Natural killer cell (primary cell): ENCODE results near the gene GRIK1. TPM values are rescaled to one million over a fixed set of nuclear protein-coding genes. Genes with fewer than 3 reads are reported as not detected.

ENCODE experiments used
- ATAC-seq, 3 donors: fragments of 150-1000 bp in 2 of 3; fragments of 200-7000 bp in 1 of 3; cut with Tn5 transposase; 1 replicate in 1 of 3; 2 replicates in 2 of 3; pipeline ENCODE4 v1.10.0; 2021; ENCODE audit warnings: mild to moderate bottlenecking in 2 of 3, moderate library complexity in 2 of 3
- DNase-seq, 2 donors: peaks; one replicate each; pipeline versions ENCODE4 v3.0.0 to v3.0.0-alpha.2; 2013 to 2021; ENCODE audit warnings: mixed read lengths in 1 of 2
- H3K27ac ChIP-seq: one replicate; pipeline ENCODE4 v1.5.1; 2013; ENCODE audit warnings: mild to moderate bottlenecking, low read length
- H3K27me3 ChIP-seq: one replicate; pipeline ENCODE4 v1.6.1; 2013; ENCODE audit warnings: low read length; ENCODE audit not compliant: control insufficient read depth, insufficient read depth
- H3K36me3 ChIP-seq: one replicate; pipeline ENCODE4 v1.6.1; 2013; ENCODE audit warnings: low read length; ENCODE audit not compliant: control insufficient read depth, insufficient read depth
- H3K4me1 ChIP-seq: one replicate; pipeline ENCODE4 v1.6.1; 2013; ENCODE audit warnings: low read length; ENCODE audit not compliant: control insufficient read depth, insufficient read depth
- H3K4me3 ChIP-seq: one replicate; pipeline ENCODE4 v1.5.1; 2013; ENCODE audit warnings: low read length
- H3K9me3 ChIP-seq: one replicate; pipeline ENCODE4 v1.6.1; 2013; ENCODE audit warnings: low read length; ENCODE audit not compliant: control insufficient read depth, insufficient read depth
- H3K27ac Mint-ChIP-seq, 2 donors: one replicate each; pipeline ENCODE4 v1.8.0; 2022; ENCODE audit warnings: mild to moderate bottlenecking in 2 of 2, mixed read lengths in 2 of 2, moderate library complexity in 1 of 2
- H3K27me3 Mint-ChIP-seq, 2 donors: one replicate each; pipeline ENCODE4 v1.8.0; 2022; ENCODE audit warnings: low read depth in 2 of 2, mixed read lengths in 2 of 2
- H3K36me3 Mint-ChIP-seq: one replicate; pipeline ENCODE4 v1.8.0; 2022; ENCODE audit warnings: mixed read lengths
- H3K4me1 Mint-ChIP-seq, 2 donors: one replicate each; pipeline ENCODE4 v1.8.0; 2022; ENCODE audit warnings: mixed read lengths in 2 of 2
- H3K4me3 Mint-ChIP-seq: one replicate; pipeline ENCODE4 v1.8.0; 2022; ENCODE audit warnings: mild to moderate bottlenecking, moderate library complexity, mixed read lengths
- H3K9me3 Mint-ChIP-seq, 2 donors: one replicate each; pipeline ENCODE4 v1.8.0; 2022; ENCODE audit warnings: mixed read lengths in 2 of 2
- WGBS: methylation state at CpG from one replicate; pipeline ENCODE4 v1.1.7; 2013; ENCODE audit warnings: missing lambda C conversion rate; ENCODE audit not compliant: insufficient coverage; 5-methylcytosine and 5-hydroxymethylcytosine counted together
- intact Hi-C: fragments of 100-400 bp; cut with micrococcal nuclease; formaldehyde crosslinking; loops from one replicate; pipeline ENCODE4 v1.14.2; 2022
- total RNA-seq, 4 donors: library from RNA; stranded (reverse); fragments of 120-200 nt in 1 of 4; gene quantifications; one replicate each; pipeline versions ENCODE4 v1.2.3 to v1.2.4, GENCODE V29; 2013 to 2022
- TF ChIP-seq, protein P1 (sequence below): fragments of 200-600 bp; IDR thresholded peaks from one replicate; pipeline ENCODE4 v1.8.0; 2022; ENCODE audit warnings: antibody characterized with exemption

Gene GRIK1
- total RNA-seq, 3 donors from 2014 or later (not counting 1 experiment from before 2014, with no cell fraction given): not detected

GRCh38 chr21:29557200-29557599, 382.6 kb downstream of the GRIK1 start:
- intact Hi-C loops: no loop called here
- no peak overlapping the region for H3K27ac Mint-ChIP-seq
- Histone ChIP-seq H3K4me1 (no peaks in the 10 kb centered on the region), H3K27ac (no peak overlapping the region), H3K9me3 (no peaks in the 10 kb centered on the region), H3K36me3 (no peaks in the 10 kb centered on the region), H3K27me3 (no peaks in the 10 kb centered on the region), H3K4me3 (no peak overlapping the region)
- no peaks in the 10 kb centered on the region for H3K9me3 Mint-ChIP-seq
- no peaks in the 10 kb centered on the region for H3K27me3 Mint-ChIP-seq
- TF ChIP-seq, protein P1, sequence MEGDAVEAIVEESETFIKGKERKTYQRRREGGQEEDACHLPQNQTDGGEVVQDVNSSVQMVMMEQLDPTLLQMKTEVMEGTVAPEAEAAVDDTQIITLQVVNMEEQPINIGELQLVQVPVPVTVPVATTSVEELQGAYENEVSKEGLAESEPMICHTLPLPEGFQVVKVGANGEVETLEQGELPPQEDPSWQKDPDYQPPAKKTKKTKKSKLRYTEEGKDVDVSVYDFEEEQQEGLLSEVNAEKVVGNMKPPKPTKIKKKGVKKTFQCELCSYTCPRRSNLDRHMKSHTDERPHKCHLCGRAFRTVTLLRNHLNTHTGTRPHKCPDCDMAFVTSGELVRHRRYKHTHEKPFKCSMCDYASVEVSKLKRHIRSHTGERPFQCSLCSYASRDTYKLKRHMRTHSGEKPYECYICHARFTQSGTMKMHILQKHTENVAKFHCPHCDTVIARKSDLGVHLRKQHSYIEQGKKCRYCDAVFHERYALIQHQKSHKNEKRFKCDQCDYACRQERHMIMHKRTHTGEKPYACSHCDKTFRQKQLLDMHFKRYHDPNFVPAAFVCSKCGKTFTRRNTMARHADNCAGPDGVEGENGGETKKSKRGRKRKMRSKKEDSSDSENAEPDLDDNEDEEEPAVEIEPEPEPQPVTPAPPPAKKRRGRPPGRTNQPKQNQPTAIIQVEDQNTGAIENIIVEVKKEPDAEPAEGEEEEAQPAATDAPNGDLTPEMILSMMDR: no peak
- no peak for ATAC-seq
- no peak overlapping the region for H3K4me3 Mint-ChIP-seq
- no CpG with 5 or more reads among the region's 1 CpG for WGBS
- DNase-seq: no peak
- H3K36me3 Mint-ChIP-seq: no peaks in the 10 kb centered on the region
- no peaks in the 10 kb centered on the region for H3K4me1 Mint-ChIP-seq

GRCh38 chr21:29555601-29556000, 384.2 kb downstream of the GRIK1 start:
- intact Hi-C loops: no loop called here
- Histone ChIP-seq H3K4me1 (no peaks in the 10 kb centered on the region), H3K27ac (no peak overlapping the region), H3K9me3 (no peaks in the 10 kb centered on the region), H3K4me3 (no peak overlapping the region), H3K27me3 (no peaks in the 10 kb centered on the region), H3K36me3 (no peaks in the 10 kb centered on the region)
- Mint-ChIP-seq H3K27me3 (no peaks in the 10 kb centered on the region), H3K4me3 (no peak overlapping the region), H3K4me1 (no peaks in the 10 kb centered on the region), H3K36me3 (no peaks in the 10 kb centered on the region), H3K9me3 (no peaks in the 10 kb centered on the region), H3K27ac (no peak overlapping the region)
- DNase-seq (no peak), ATAC-seq (no peak)
- 76% methylated on average over 2 of the region's 2 CpGs for WGBS
- TF ChIP-seq, protein P1: no peak

DNA sequence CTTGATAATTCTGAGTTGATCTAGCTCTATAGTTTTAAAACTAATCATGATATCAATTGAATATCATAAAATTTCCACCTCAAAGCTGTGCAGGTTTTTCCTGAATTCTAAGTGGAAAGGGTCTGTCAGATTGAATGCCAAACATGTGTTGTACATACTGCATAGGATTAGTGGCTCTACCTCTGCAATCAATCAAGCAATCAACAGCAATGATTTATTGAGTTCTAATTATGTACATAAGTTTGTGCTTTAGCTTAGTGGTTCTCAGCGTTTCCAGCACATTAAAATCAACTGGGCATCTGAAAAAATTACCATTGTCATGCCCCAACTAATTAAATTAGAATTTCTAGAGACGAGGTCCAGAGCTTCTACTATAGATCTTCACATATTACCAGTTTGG, 389.6 kb downstream of the GRIK1 start:
- no peak for DNase-seq
- H3K4me1 Mint-ChIP-seq: no peaks in the 10 kb centered on the region
- Histone ChIP-seq H3K4me3 (no peak overlapping the region), H3K36me3 (no peaks in the 10 kb centered on the region), H3K27me3 (no peaks in the 10 kb centered on the region), H3K27ac (no peak overlapping the region), H3K9me3 (no peaks in the 10 kb centered on the region), H3K4me1 (no peaks in the 10 kb centered on the region)
- H3K27me3 Mint-ChIP-seq: no peaks in the 10 kb centered on the region
- intact Hi-C loops: no loop called here
- H3K27ac Mint-ChIP-seq: no peak overlapping the region
- TF ChIP-seq, protein P1: no peak
- H3K36me3 Mint-ChIP-seq: no peaks in the 10 kb centered on the region
- no peak for ATAC-seq
- no peaks in the 10 kb centered on the region for H3K9me3 Mint-ChIP-seq
- WGBS: 81% methylated on average over 2 of the region's 2 CpGs
- no peak overlapping the region for H3K4me3 Mint-ChIP-seq

DNA sequence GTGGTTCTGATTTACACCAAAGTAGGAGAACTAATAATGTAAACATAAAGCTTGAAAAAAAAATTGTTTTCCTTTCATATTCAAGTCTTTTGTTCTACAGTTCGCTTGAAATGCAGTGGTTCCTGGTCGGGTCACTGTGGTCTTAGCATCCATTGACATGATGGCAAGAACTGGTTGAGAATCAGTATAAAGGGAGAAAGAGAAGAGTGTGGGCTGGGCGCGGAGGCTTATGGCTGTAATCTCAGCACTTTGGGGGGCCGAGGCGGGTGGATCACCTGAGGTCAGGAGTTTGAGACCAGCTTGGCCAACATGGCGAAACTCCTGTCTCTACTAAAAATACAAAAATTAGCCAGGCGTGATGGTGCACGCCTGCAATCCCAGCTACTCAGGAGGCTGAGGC, 390.2 kb downstream of the GRIK1 start:
- no peaks in the 10 kb centered on the region for H3K9me3 Mint-ChIP-seq
- intact Hi-C loops: no loop called here
- TF ChIP-seq, protein P1: no peak
- H3K4me3 Mint-ChIP-seq: no peak overlapping the region
- no peak overlapping the region for H3K27ac ChIP-seq
- 96% methylated on average over 9 of the region's 9 CpGs for WGBS
- no peaks in the 10 kb centered on the region for H3K36me3 ChIP-seq
- no peaks in the 10 kb centered on the region for H3K9me3 ChIP-seq
- H3K36me3 Mint-ChIP-seq: no peaks in the 10 kb centered on the region
- no peaks in the 10 kb centered on the region for H3K27me3 Mint-ChIP-seq
- H3K27me3 ChIP-seq: no peaks in the 10 kb centered on the region
- no peak overlapping the region for H3K27ac Mint-ChIP-seq
- no peaks in the 10 kb centered on the region for H3K4me1 ChIP-seq
- no peaks in the 10 kb centered on the region for H3K4me1 Mint-ChIP-seq
- DNase-seq (no peak), ATAC-seq (no peak)
- H3K4me3 ChIP-seq: no peak overlapping the region
